HK-2 (cell line): Measurements from ENCODE around the gene JMJD7.

Experiments used
- DNase-seq: peaks from one replicate; pipeline ENCODE4 v3.0.0-alpha.2; 2018; ENCODE audit not compliant: unreplicated experiment

The JMJD7 gene

DNA sequence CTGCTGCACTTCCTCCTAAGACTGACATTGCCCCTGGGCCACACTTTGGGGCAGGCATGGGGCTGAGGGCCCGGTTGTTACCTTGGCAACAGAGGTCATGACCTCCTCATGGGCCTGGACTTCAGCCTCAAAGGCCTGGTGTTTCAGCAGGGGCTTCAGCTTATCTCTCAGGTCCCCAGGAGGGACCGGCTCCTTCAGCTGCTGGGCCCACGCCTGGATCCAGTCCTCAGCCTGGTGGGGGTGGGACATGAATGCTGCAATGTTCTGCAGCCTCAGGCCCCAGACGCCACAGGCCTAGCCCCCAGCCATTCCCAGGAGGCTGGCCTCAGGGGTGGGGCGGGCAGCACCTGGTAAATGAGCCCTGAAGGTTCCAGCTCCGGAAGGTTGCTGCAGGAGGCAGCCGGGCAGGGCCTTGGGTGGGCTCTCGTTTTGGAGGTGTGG lies 38.4 kb downstream of the JMJD7 start:
- no peak for DNase-seq

DNA sequence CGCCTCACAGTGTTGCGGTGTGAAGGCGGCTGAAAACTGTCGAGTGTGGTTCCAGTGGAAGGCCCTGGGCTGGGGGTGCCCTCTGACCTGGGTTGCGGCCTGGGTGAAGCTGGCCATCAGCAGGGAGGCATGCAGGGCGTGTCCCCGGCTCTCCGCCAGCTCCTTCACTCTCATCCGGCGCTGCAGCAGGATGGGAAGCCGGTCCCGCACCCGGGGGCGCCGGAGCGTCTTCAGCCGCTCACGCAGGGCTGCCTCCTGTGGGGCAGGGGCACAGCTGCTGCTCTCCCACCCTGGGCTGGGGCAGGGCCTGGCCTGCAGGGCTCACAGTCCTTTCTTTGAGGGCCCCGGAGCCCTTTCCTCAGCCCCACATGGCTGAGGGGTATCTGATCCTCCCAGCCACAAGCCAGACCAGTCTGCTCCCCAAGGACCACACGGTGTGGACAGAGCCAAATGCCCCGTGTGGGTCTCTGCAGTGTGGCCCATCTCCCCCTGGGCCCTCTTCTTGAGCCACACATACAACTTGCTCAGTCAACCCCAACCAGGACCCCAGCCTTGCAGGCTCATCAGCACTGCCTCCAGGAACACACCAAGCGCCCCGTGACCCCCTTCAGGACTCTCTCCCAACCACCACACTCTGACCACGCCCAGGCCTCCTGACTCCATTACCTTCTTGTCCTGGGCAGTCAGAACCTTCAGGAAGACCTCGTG lies 39.1 kb downstream of the JMJD7 start:
- DNase-seq = no peak

DNA sequence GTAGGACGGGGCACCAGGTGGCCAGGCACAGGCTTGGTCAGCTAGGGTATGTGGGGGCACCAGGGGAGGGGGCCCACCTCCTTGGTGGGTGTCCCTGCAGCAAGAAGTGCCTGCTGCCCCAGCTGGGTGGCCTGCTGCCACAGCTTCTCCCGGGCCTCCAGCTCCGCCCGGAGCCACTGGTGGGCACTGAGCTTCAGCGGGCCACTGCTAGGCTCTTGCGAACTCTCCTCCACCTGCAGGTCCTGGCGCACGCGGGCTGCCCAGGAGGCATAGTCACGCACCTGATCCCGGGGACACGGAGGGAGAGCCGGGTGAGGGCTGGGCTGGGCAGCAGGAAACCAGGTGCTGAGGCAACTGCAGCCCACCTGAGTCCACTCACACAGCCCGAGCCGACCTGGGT lies 40.4 kb downstream of the JMJD7 start:
- DNase-seq = no peak

DNA sequence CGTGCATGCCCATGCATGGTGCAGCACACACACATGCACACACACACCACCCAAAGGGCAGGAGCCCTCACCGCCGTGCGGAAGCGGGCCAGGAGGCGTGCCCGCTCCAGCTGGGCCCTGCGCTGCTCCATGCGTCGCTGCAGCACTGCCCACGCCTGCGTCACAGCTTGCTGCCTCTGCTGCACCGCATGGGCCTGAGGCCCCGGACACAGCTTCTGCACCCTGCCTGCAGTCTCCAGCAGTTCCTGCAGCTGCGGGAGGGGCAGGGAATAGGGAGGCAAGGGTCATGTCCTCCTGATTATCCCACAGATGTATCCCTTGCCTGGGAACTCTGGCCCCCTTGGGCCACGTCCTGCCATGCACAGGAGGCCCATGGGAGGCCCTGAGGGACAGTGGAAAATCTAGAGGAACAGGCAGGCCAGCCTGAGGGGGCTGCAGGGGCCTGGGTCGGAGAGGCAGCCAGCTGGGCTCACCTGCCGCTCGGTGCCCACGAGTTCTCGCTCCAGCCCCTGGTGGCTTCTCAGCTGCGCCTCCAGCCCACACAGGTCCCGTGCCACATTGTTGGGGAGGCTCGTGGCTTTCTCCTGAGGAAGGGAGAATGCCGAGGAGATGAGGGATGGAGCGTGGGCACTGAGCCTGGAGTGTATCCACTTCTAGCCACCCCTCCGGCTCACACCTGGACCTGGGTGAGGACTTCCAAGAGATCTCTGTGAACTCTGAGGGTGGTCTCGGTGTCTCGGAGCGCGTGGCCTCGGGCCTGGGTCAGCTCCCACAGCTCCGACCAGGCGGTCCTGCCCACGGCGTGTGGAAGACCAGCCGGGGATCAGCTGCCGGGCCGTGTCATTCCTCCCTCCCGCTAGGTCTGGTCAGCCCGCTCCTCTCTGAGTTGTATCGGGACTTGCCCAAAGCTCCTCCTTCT lies 42.1 kb downstream of the JMJD7 start:
- DNase-seq = no peak

DNA sequence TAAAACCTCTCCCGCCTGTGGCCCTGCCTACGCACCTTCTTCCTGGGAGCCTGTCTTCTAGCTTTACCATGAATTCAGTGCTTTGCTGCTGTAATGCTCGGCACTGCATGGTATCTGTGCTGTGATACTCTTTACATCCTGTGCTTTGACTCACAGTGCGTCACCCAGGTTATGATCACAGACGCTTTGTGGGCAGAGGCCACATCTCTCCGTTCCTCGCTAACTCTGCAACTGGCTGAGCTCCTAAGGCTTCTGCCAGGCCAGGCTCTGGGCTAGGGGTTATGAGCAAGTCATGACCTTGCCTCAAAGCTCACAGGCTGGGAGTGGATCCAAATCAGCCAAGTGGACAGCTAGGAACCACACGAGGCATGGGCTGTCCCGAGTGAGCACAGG lies 42.8 kb downstream of the JMJD7 start:
- DNase-seq = peak; percentile 77

DNA sequence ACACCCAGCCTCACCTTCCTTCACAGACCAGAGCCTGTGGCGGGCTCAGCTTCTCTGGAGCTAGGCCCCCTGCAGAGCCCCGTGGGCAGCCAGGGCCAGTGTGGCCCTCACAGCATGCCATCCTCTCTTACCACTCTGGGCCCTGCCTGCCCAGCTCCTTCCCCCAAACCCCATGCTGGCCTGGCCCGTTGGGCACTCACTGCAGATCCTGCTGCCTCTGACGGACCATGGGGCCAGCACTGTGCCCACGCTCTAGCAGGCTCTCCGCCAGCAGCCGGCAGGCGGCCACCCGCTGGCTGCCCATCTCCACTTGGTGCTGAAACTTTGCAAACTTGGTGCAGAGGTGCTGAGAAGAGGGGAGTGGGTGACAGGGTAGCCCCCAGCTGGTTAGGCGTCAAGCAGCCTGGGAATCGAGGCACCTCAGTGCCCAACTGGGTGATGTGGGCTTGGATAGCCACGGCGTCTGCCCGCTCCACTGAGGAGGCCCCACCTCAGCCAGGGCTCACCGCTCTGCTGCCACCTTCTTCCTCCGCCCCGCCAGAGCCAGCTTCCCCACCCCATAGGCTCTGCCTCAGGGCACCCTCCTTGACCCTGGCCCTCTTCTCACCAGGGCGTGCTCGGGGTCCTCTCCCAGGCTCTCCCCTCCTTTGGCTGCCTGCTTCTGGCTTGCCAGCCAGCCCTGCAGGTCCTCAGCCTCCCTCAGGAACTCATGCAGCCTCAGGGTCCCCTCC lies 43.4 kb downstream of the JMJD7 start:
- no peak for DNase-seq

DNA sequence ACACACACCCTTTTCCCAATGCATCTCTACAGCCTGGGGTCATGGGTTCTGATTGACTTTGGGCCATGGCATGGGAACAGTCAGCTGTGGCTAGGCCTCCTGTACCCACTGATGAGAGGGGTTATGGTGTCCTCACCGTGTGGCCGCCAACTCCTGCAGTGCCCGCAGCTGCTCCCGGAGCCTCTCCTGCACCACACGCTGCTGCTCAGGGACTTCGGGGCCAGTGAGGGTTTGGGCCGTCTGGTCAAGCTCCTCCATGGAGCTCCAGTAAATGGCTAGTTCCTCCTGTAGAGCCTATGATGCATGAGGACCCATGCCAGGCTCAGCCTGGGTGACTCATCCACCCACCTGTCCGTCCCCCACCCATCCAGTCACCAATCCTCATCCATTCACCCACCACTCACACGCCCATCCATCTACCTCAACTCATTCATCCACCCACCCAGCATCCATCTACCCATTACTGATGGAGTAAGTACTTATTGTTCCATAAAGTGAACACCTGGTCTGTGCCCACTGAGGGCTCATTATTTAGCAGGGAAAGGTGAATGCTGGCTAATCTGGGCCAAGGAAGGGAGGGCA lies 44.4 kb downstream of the JMJD7 start:
- DNase-seq = no peak

DNA sequence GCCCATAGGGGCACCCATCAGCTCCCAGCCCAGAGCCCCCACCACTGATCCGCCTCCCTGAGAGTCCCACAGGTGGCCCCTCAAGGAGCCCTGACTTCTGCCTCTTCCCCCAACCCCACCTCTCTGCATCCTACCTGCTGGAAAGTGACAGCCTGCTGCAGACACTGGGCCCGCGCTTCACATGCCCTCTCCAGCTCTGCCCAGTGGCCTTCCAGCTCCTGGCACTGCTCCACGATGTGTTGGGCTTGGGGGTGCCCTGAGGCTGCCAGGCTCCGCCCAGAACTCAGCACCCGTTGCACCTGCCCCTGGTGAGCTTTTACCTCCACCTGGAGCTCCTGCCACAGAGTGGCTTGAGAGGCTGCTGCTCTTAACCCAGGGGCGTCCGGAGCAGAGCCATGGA lies 45.8 kb downstream of the JMJD7 start:
- DNase-seq = no peak

DNA sequence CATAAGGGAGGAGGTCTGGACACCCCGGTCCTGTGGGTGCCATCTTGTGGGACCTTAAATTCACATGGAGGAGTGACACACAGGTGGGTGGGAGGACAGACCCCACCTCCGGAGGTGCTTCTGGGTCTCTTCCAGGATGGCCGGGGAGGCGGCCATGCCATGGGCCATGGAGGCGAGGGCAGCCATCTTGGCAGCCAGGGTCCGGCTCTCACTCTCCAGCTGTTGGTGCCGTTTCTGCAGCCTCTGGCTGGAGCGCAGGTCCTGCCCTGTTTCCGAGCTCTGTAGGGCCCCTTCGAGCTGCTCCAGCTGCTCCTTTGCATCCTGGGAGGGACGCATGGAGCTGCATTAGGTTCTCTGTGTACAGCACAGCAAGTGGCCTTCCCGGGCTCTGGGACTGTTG lies 46.8 kb downstream of the JMJD7 start:
- DNase-seq = no peak

DNA sequence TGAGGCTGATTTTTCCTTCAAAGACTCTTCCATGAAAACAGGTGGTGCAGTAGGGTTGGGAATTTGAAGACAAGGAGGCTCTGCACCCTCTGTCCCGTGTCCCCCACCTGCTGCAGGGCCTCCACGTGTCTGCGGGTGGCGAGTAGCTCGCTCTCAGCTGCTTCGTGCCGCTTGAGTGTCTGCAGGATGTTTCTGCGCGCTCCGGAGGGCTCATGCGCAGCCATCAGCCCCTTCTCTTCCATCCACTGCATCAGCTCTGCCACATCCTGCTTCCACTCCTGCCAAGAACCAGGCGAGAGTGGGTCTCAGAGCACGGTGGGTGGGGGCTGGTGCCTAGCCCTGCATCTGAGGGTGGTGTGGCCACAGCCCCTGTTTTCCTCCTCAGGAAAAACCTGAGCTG lies 48.1 kb downstream of the JMJD7 start:
- no peak for DNase-seq

DNA sequence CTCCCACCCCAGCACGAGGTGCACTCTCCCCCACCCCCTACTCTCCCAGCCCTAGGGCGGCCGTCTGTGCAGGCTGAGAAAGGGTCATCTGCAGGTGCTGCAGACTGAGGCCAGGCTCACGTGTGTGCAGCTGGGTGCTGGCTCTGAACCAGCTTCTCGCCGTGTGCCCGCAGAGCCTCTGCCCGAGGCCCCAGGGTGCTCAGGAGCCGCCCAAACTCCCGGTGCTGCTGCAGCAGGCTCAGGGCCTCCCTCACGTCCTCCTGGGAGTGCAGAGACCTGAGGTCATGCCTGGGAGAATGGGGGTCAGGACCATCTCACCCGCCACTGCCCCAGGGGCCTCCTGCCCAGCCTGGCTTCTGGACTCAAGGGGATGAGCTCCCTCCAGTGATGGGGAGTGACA lies 48.8 kb downstream of the JMJD7 start:
- no peak for DNase-seq

DNA sequence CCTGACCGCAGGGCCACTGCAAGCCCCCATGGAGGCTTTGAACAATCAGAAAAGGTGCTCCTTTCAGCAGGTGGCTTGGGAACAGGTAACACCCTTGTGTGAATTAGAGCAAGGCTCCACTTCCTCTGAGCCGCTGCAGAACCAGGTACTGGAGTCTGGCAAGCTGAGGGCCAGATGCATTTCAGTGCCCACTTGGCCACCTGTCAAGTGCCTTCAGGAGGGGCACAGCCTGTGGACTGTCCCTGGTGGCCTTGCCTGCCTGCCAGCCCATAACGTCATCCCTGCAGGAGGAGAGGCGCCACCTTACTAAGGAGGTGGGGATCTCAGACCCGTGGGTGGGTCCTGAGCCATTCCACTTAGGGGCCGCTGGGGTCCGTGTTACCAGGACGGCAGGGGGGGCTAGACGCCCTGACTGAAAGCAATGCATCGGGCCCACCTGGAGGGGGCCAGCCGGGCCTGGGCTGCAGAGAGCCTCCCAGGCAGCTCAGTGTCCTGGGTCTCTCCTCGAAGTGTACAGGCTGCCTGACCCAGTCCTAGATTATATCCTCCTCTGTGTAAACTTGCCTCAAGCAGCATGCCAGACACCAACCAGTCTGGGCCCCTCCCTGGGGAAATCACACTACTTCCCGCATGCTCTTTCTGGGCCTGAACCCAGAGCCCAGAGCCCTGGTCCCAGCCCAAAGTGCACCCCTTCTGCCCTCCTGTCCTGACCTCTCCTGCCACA lies 49.9 kb downstream of the JMJD7 start:
- DNase-seq = no peak

DNA sequence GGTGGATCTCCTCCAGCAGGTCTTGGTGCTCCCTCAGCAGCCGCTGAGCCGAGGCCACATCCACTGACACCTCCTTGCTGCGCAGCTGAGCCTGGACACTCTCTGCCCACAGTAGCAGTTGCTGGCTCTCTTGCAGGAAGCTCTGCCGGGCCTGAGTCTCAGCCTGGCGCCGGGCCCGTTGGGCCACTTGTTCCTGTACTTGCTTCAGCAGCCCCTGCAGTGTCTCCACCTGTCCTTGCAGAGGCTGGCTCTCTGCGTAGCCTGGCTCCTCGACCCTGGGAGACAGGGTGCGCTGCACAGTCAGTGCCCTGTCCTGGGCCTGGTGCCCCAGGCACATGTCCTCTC lies 50.4 kb downstream of the JMJD7 start:
- no peak for DNase-seq

DNA sequence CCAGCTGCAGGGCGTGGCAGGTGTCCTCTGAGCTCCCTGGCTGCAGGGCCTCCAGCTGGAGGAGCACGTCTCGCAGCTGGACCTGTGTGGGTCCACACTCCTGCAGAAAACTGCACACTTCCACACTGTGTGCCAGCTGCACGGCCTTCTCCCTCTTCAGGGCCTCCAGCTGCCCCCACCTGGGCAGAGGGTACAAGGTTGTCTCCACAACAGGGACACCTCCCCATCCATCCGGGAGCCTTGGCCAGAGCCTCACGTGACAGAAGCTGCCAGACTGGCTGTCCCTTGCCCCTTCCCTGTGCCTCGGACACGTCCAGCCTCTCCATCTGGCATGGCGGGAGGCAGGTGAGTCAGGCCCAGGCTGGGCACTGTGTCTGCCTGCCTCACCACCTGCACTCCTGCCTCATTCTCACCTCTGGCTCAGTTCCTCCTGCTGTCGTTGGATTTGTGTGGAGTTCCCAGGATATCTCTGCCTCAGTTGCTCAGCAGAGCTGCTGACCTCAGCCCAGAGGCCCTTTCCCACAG lies 51.5 kb downstream of the JMJD7 start:
- no peak for DNase-seq

DNA sequence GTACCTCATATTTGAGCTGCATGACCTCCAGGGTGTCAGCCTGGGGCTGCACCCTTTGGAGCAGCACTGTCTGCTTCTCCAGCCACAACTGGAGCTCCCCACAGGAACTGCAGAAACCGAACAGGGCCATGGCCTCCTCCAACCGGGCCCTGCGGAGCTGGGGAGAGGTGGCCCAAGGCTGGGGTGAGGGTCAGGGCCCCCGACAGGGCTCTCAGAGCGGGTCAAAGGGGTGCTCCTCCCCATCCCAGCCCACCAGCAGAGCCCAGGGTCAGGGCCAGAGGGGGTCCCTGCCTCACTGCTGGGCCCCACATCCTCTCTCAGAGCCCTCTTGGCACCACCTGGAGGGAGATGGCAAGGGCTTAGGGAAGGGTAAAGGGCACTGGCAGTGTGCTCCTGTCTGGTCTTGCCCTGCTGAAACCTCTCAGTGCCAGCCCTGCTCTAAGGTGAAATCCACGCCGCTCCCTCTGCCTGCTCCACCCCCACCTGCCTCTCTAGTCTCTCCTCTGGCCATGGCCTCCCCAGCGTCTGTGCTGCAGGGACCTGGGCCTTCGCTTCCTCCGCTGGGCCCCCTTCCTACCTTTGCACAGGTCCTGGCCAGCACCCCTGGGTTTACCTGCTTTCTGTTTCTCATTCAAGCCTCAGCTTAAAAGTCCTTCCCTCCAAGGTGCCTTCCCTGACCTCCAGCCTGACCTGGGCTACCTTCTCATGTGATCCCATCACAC lies 52.4 kb downstream of the JMJD7 start:
- no peak for DNase-seq

DNA sequence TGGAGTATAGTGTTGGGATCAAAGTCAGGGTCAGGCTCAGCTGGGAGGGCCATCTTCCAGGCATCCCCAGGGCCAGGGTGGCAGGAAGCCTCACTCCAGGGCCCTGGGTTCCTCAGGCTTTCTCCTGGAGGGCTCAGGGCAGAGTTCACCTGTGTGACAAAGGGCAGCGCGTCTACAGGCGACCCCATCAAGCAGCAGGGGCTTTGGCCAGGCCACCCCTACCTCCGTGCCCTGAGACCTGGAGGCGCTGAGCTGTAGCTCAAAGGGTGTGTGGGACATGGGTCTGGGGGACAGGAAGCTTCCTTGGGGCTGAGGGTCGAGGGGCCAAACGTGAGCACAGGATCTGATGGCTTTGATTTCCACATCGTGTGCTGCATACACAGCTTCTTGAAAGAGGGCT lies 53.2 kb downstream of the JMJD7 start:
- DNase-seq = no peak

DNA sequence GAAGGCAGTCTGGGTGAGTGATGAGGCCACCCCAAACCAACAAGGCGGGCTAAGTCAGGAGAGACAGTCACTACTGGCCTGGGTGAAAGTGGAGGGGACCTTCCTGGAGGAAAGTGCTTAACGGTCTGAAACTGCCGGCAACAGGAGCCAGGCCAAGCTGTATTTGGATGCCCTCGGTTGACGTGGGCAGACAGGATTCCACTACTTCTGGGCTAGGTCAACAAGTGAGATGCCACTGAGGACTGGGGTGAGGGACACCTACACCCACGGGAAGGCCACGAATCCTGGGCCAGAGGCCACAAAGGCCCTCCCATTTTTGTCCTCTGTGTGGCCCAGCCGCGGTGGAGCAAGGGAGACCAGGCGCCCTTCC lies 53.6 kb downstream of the JMJD7 start:
- DNase-seq = no peak

DNA sequence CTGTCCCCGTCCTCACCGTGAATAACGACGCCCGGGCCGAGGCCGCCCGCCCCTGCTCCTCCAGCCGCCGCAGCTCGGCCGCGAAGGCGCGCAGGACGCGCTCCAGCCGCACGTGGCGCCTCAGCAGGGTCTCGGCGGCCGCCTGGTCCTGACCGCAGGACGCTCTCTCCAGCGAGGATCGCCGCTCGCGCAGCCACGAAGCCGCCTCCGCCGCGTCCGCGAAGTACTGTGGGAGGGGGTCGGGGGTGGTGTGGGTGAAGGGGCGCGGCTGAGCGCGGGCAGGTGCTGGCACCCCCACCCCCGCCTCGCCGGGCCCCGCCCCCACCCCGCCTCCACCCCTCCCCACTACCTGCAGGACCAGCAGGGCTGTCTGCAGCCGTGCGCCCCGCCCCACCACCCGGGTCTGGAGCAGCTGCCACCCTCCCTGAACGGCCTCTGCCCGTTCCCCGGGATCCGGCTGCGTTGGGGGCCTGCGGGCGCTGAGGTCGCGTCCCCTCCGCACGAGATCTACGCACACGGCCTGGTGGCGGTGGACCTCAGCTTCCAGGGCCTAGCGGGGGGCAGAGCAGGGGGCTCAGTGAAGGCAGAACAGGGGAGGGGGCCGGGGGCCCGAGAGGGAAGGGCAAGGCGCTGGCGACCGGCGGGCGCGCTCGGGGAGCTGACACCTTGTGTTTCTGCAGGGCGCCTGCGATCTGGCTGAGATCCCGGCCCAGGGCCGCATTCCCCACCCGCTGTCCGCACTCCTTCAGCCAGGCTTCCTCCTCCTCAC lies 54.2 kb downstream of the JMJD7 start:
- DNase-seq = no peak

DNA sequence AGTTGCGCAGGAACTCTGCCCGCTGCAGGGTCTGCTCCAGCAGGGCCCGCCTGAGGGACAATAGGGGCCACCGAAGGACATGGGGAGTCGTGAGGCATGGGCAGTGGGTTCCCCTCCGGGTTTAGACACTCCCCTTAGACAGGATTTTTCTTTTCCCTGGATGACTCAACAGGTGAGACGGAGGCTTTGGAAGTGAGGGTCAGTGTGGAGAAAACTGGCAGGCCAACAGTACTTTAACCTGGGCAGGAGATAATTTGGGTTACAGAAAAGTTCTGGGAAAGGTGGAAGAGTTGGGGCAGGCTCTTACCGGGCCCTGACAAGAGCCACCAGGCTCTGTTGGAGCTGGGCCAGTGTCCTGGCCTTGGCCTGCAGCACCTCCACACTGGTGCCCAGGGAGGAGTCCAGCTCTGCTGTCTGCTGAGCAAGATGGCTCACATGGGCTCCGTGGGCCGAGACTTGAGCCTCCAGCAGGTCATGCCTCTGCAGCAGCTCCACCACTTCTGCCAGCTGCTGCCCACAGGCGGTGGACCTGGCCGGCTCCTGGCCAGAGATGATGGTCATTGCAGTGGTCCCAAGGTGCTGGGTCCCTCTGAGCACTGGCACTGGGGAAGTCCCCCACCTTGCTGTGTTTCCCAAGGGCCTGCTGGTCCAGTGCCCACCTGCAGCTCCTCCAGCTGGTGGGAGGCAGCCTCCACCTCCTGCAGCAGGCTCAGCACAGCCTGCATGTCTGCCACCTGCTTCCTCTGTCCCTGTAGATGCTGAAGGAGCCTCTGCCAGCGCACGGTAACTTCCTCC lies 55.0 kb downstream of the JMJD7 start:
- no peak for DNase-seq
